Ishikawa (cell line): ENCODE results near the gene CHPF.

Experiments used
- CEBPB ChIP-seq: IDR thresholded peaks from 2 replicates; pipeline ENCODE4 v1.6.1; 2012
- CREB1 ChIP-seq: IDR thresholded peaks from 2 replicates; pipeline ENCODE4 v1.6.1; 2012; ENCODE audit warnings: low read depth
- EGR1 ChIP-seq: IDR thresholded peaks from 2 replicates; pipeline ENCODE4 v1.6.1; 2012
- EP300 ChIP-seq: IDR thresholded peaks from 2 replicates; pipeline ENCODE4 v1.6.1; 2012; ENCODE audit warnings: borderline replicate concordance
- FOXM1 ChIP-seq: IDR thresholded peaks from 2 replicates; pipeline ENCODE4 v1.6.1; 2012; ENCODE audit warnings: low read depth, borderline replicate concordance
- MAX ChIP-seq: IDR thresholded peaks from 2 replicates; pipeline ENCODE4 v1.6.1; 2012
- NFIC ChIP-seq: IDR thresholded peaks from 2 replicates; pipeline ENCODE4 v1.6.1; 2012
- RAD21 ChIP-seq: IDR thresholded peaks from 2 replicates; pipeline ENCODE4 v1.6.1; 2012; ENCODE audit warnings: low read depth
- REST ChIP-seq: IDR thresholded peaks from 2 replicates; pipeline ENCODE4 v1.6.1; 2012; ENCODE audit warnings: low read depth, mild to moderate bottlenecking
- TAF1 ChIP-seq: IDR thresholded peaks from 2 replicates; pipeline ENCODE4 v1.6.1; 2012; ENCODE audit warnings: low read depth, mild to moderate bottlenecking
- TCF12 ChIP-seq: IDR thresholded peaks from 2 replicates; pipeline ENCODE4 v1.6.1; 2012; ENCODE audit warnings: low read depth
- TEAD4 ChIP-seq: IDR thresholded peaks from 2 replicates; pipeline ENCODE4 v1.6.1; 2012
- USF1 ChIP-seq: IDR thresholded peaks from 2 replicates; pipeline ENCODE4 v1.6.1; 2012
- YY1 ChIP-seq: IDR thresholded peaks from 2 replicates; pipeline ENCODE4 v1.6.1; 2012; ENCODE audit warnings: low read depth
- ZBTB7A ChIP-seq: IDR thresholded peaks from 2 replicates; pipeline ENCODE4 v1.6.1; 2012; ENCODE audit warnings: low read depth

The CHPF gene

GRCh38 chr2:219560893-219561178 lies 17.2 kb upstream of the CHPF start:
- TF ChIP-seq USF1 (no peak), YY1 (no peak), CREB1 (no peak), MAX (no peak), FOXM1 (no peak), RAD21 (no peak), EGR1 (no peak), NFIC (no peak), ZBTB7A (no peak)

GRCh38 chr2:219560037-219560892 lies 16.7 kb upstream of the CHPF start:
- TF ChIP-seq RAD21 (peak; percentile 16; the same call in 1 of the 2 replicates), ZBTB7A (no peak)

DNA sequence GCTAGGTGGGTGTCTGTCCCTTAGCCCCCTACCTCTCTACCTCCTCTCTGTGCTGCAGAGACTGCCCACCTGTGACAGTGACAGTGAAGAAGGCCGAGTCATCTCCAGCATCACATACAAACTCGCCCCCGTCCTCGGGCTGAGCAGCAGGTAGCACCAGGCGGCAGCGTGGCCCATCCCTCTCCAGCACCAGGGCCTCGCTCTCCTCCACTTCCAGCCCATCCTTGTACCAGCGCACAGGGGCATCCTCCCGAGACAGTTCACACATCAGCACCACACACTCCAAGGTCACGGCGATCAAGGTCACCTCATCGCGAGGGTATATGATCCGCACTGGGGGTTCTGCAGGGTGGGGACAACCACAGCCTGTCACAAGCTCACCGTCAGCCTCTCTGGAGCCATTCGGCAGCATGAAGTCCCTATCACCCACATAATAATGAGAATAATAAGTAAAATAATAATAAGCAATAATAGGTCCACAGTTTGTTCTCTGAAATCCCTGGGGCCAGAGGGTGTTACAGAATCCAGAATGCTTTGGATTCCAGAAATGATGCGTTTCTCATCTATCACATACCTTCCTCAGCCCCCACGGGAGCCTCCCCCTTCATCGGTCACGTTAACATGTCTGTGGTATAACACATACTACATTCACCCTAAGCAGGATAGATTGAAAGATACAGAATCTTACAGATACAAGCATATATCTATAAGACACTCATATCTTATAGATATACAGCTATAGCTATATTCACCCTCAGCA lies 15.7 kb upstream of the CHPF start:
- TF ChIP-seq YY1: no peak
- no peak for TF ChIP-seq ZBTB7A
- TF ChIP-seq CREB1: no peak
- TF ChIP-seq TAF1: no peak
- no peak for TF ChIP-seq NFIC
- TF ChIP-seq CEBPB: no peak
- TF ChIP-seq TCF12: no peak
- TF ChIP-seq EGR1: no peak
- TF ChIP-seq TEAD4: no peak
- TF ChIP-seq FOXM1: no peak
- no peak for TF ChIP-seq USF1
- TF ChIP-seq EP300: no peak
- no peak for TF ChIP-seq REST
- TF ChIP-seq MAX: no peak
- no peak for TF ChIP-seq RAD21

- TF ChIP-seq MAX: no peak
- no peak for TF ChIP-seq TCF12
- TF ChIP-seq TEAD4: no peak
- TF ChIP-seq FOXM1: no peak
- no peak for TF ChIP-seq ZBTB7A
Measured at GRCh38 chr2:219557791-219558785, 14.5 kb upstream of the CHPF start.

- no peak for TF ChIP-seq FOXM1
- TF ChIP-seq USF1: no peak
- TF ChIP-seq TEAD4: no peak
- no peak for TF ChIP-seq EP300
Measured at GRCh38 chr2:219557320-219557719, 13.7 kb upstream of the CHPF start.

GRCh38 chr2:219556413-219556812 lies 12.8 kb upstream of the CHPF start:
- no peak for TF ChIP-seq TAF1
- TF ChIP-seq TCF12: no peak
- TF ChIP-seq EGR1: no peak
- no peak for TF ChIP-seq ZBTB7A
- TF ChIP-seq RAD21: no peak
- no peak for TF ChIP-seq EP300
- TF ChIP-seq MAX: no peak
- no peak for TF ChIP-seq REST
- no peak for TF ChIP-seq CREB1
- no peak for TF ChIP-seq NFIC
- no peak for TF ChIP-seq FOXM1
- no peak for TF ChIP-seq CEBPB
- TF ChIP-seq YY1: no peak
- no peak for TF ChIP-seq TEAD4
- TF ChIP-seq USF1: no peak
